Esophagus muscularis mucosa (tissue), 3 donors: ENCODE data around the gene ADAMTS9.

ENCODE experiments used
- CTCF ChIP-seq, 3 experiments: fragments of 200-600 bp in 2 of 3; fragments of 450-650 bp in 1 of 3; sonication (generic) in 2 of 3; IDR thresholded peaks; one replicate each; pipeline ENCODE4 v1.5.1; 2017 to 2019; ENCODE audit warnings: antibody characterized with exemption in 3 of 3, mild to moderate bottlenecking in 2 of 3, moderate library complexity in 1 of 3
- POLR2A ChIP-seq: fragments of 450-650 bp; IDR thresholded peaks from one replicate; pipeline ENCODE4 v1.6.1; 2017; ENCODE audit warnings: antibody characterized with exemption, moderate library complexity, mild to moderate bottlenecking, low read depth
- POLR2AphosphoS5 ChIP-seq, 2 donors: sonication (generic); formaldehyde crosslinking; IDR thresholded peaks; one replicate each; pipeline ENCODE4 v1.6.1; 2017; ENCODE audit warnings: antibody characterized with exemption in 2 of 2

GRCh38 chr3:64650715-64651114 lies 37.1 kb downstream of the ADAMTS9 start:
- no peak for TF ChIP-seq CTCF (IDR thresholded peaks at IDR 0.05)
- no peak for TF ChIP-seq POLR2A
- no peak for TF ChIP-seq POLR2AphosphoS5 (IDR thresholded peaks at IDR 0.05)
